K562 (cell line): ENCODE results near the gene LAPTM5. TPM values are rescaled to one million over a fixed set of nuclear protein-coding genes. Genes with fewer than 3 reads are reported as not detected.

ENCODE experiments used
- CGGBP1 ChIP-seq: fragments of 250-450 bp; sonication (Bioruptor Pico); IDR thresholded peaks from 2 replicates; pipeline ENCODE4 v1.9.0; 2021; ENCODE audit warnings: mild to moderate bottlenecking
- EP400 ChIP-seq: fragments of 450-650 bp; IDR thresholded peaks from 2 replicates; pipeline ENCODE4 v1.6.1; 2017; ENCODE audit warnings: antibody characterized with exemption, mild to moderate bottlenecking, moderate library complexity
- FOXA1 ChIP-seq: fragments of 450-650 bp; IDR thresholded peaks from 2 replicates; pipeline ENCODE4 v1.6.1; 2016; ENCODE audit warnings: mild to moderate bottlenecking, borderline replicate concordance
- GABPB1 ChIP-seq: sonication (generic); formaldehyde crosslinking; IDR thresholded peaks from 2 replicates; pipeline ENCODE4 v1.8.0; 2022; ENCODE audit warnings: mild to moderate bottlenecking, missing genetic modification reagents
- HSF4 ChIP-seq: fragments of 250-450 bp; sonication (Bioruptor Pico); IDR thresholded peaks from 2 replicates; pipeline ENCODE4 v2.1.2; 2022; ENCODE audit warnings: mild to moderate bottlenecking, moderate library complexity, borderline replicate concordance
- IRF1 ChIP-seq: sonication (generic); formaldehyde crosslinking; IDR thresholded peaks from 2 replicates; pipeline ENCODE4 v1.8.0; 2022; ENCODE audit warnings: missing genetic modification reagents, mild to moderate bottlenecking, borderline replicate concordance
- KDM5B ChIP-seq: fragments of 200-600 bp; sonication (generic); IDR thresholded peaks from 2 replicates; pipeline ENCODE4 v1.6.1; 2012; ENCODE audit warnings: low read depth, mild to moderate bottlenecking, moderate library complexity, low read length, control low read depth, inconsistent platforms; ENCODE audit not compliant: insufficient replicate concordance
- MXI1 ChIP-seq: IDR thresholded peaks from 2 replicates; pipeline ENCODE4 v1.6.1; 2011; ENCODE audit warnings: low read depth, mild to moderate bottlenecking, improper control_type of control experiment, low read length
- PBX2 ChIP-seq, 2 experiments: IDR thresholded peaks in 1 of 2; conservative IDR thresholded peaks in 1 of 2; 2 replicates each; pipeline ENCODE4 v1.6.1; 2016; ENCODE audit warnings: low read depth in 2 of 2, mild to moderate bottlenecking in 1 of 2, missing compliant biosample characterization in 1 of 2, missing genetic modification characterization in 1 of 2, moderate library complexity in 1 of 2
- POLR2AphosphoS5 ChIP-seq: IDR thresholded peaks from 2 replicates; pipeline ENCODE4 v1.6.1; 2011; ENCODE audit warnings: mild to moderate bottlenecking, low read depth, low read length, moderate library complexity; ENCODE audit not compliant: control insufficient read depth, insufficient read depth
- RFX7 ChIP-seq: fragments of 250-450 bp; sonication (Bioruptor Pico); IDR thresholded peaks from 2 replicates; pipeline ENCODE4 v1.5.1; 2021; ENCODE audit warnings: mild to moderate bottlenecking
- SMAD3 ChIP-seq: fragments of 450-650 bp; formaldehyde crosslinking; conservative IDR thresholded peaks from 2 replicates; pipeline ENCODE4 v1.4.0; 2020; ENCODE audit warnings: mild to moderate bottlenecking
- SRF ChIP-seq, 2 experiments: fragments of 250-450, 450-650 bp in 1 of 2; sonication (Bioruptor Pico) in 1 of 2; sonication (generic) in 1 of 2; formaldehyde crosslinking; IDR thresholded peaks; 2 replicates each; pipeline versions ENCODE4 v1.5.0 to v1.5.1; 2020 to 2022; ENCODE audit warnings: mild to moderate bottlenecking in 1 of 2, missing genetic modification reagents in 1 of 2
- STAT5B ChIP-seq: fragments of 250-450 bp; sonication (Bioruptor Pico); IDR thresholded peaks from 2 replicates; pipeline ENCODE4 v1.8.0; 2021; ENCODE audit warnings: mild to moderate bottlenecking, inconsistent platforms
- ZBTB26 ChIP-seq: fragments of 450-650 bp; formaldehyde crosslinking; IDR thresholded peaks from 2 replicates; pipeline ENCODE4 v1.4.0; 2022; ENCODE audit warnings: missing genetic modification characterization
- ZBTB43 ChIP-seq: sonication (generic); formaldehyde crosslinking; IDR thresholded peaks from 2 replicates; pipeline ENCODE4 v1.8.0; 2023; ENCODE audit warnings: mild to moderate bottlenecking, missing genetic modification reagents
- ZNF224 ChIP-seq: sonication (generic); formaldehyde crosslinking; IDR thresholded peaks from 2 replicates; pipeline ENCODE4 v1.8.0; 2022; ENCODE audit warnings: mild to moderate bottlenecking, missing genetic modification reagents
- ZNF436 ChIP-seq: fragments of 250-450, 450-650 bp; sonication (Bioruptor Pico); formaldehyde crosslinking; IDR thresholded peaks from 2 replicates; pipeline ENCODE4 v1.7.0; 2020; ENCODE audit warnings: mild to moderate bottlenecking
- ZNF583 ChIP-seq: fragments of 250-450 bp; sonication (Bioruptor Pico); IDR thresholded peaks from 2 replicates; pipeline ENCODE4 v1.4.0; 2020
- ZNF668 ChIP-seq: fragments of 250-450 bp; sonication (Bioruptor Pico); IDR thresholded peaks from 2 replicates; pipeline ENCODE4 v1.8.0; 2022; ENCODE audit warnings: mild to moderate bottlenecking, inconsistent platforms
- polyA plus RNA-seq, 8 experiments: library from polyadenylated mRNA; depleted of rRNA in 4 of 8; stranded (reverse) in 5 of 8; unstranded in 3 of 8; fragments of >200 nt; fragmentation: Nextera tagmentation in 2 of 8; fragmentation: Illumina TruSeq in 1 of 8; extraction: Ambion mirVana in 2 of 8; extraction: Trizol in 1 of 8; gene quantifications; 2 replicates each; pipeline versions ENCODE4 v1.2.1 to v1.2.3, GENCODE V29; 2011 to 2014; ENCODE audit warnings: inconsistent platforms in 1 of 8, missing spikeins in 1 of 8
- total RNA-seq, 7 experiments: library from RNA; depleted of rRNA in 6 of 7; stranded (reverse); fragments of >200 nt in 6 of 7; fragmentation: Illumina TruSeq in 2 of 7; extraction: Trizol in 2 of 7; gene quantifications; 2 replicates each; pipeline versions ENCODE4 v1.2.1 to v1.2.3, GENCODE V29; 2011 to 2021; ENCODE audit warnings: low replicate concordance in 1 of 7

LAPTM5 gene
- total and polyA plus RNA-seq, 9 of the 15 experiments (the other 6 are each of a cell fraction or from before 2014, with no cell fraction given), result 2.4 to 47.3 (median 20.3) TPM

GRCh38 chr1:30778979-30779293, 21.4 kb upstream of the LAPTM5 start (continued):
- TF ChIP-seq MXI1 (no peak), EP400 (no peak), ZNF436 (CRISPR knock-in tag) (no peak), FOXA1 (no peak), GABPB1 (CRISPR knock-in tag) (no peak), IRF1 (CRISPR knock-in tag) (no peak), HSF4 (CRISPR knock-in tag) (no peak), KDM5B (peak; percentile 87), RFX7 (peak; percentile 81), ZNF224 (CRISPR knock-in tag) (no peak), STAT5B (CRISPR knock-in tag) (no peak), ZNF668 (CRISPR knock-in tag) (no peak), POLR2AphosphoS5 (no peak), ZNF583 (CRISPR knock-in tag) (0 out of 2 replicates have a peak, but pooled peaks have one; percentile 21), ZBTB26 (CRISPR knock-in tag) (no peak), CGGBP1 (CRISPR knock-in tag) (0 out of 2 replicates have a peak, but pooled peaks have one; percentile 44), SMAD3 (CRISPR knock-in tag) (no peak; the same call in 1 of the 2 replicates), ZBTB43 (CRISPR knock-in tag) (peak; percentile 51; the same call in 1 of the 2 replicates), PBX2 (CRISPR knock-in tag; IDR thresholded peaks at IDR 0.05; ENCODE audit: low read depth) (no peak), PBX2 (tag; conservative IDR thresholded peaks at IDR 0.05; ENCODE audit: low read depth) (no peak), SRF (CRISPR knock-in tag; IDR thresholded peaks at IDR 0.05) (peak in 1 of 2 experiments; percentile 24; a peak in 1 of 4 replicates)
